Fibroblast of lung (primary cell): ENCODE results near the gene UBA7. TPM values are rescaled to one million over a fixed set of nuclear protein-coding genes. Genes with fewer than 3 reads are reported as not detected.

ENCODE experiments used
- DNase-seq, 2 donors: peaks; one replicate each; pipeline versions ENCODE4 v3.0.0 to v3.0.0-alpha.2; 2010; ENCODE audit warnings: low read depth in 2 of 2
- H2AFZ ChIP-seq: 2 replicates; pipeline ENCODE4 v1.5.1; 2012; ENCODE audit warnings: low read length, control low read depth, inconsistent platforms
- H3K27ac ChIP-seq: 2 replicates; pipeline ENCODE4 v1.5.1; 2011; ENCODE audit warnings: low read length, control low read depth; ENCODE audit not compliant: insufficient read depth
- H3K27me3 ChIP-seq: 2 replicates; pipeline ENCODE4 v1.5.1; 2011; ENCODE audit warnings: mild to moderate bottlenecking, low read length; ENCODE audit not compliant: control insufficient read depth, insufficient read depth
- H3K36me3 ChIP-seq: 2 replicates; pipeline ENCODE4 v1.5.1; 2011; ENCODE audit warnings: low read length; ENCODE audit not compliant: control insufficient read depth, insufficient read depth
- H3K4me1 ChIP-seq: 2 replicates; pipeline ENCODE4 v1.5.1; 2011; ENCODE audit warnings: low read length; ENCODE audit not compliant: control insufficient read depth, insufficient read depth; ENCODE audit errors: extremely low read depth
- H3K4me2 ChIP-seq: 2 replicates; pipeline ENCODE4 v1.5.1; 2011; ENCODE audit warnings: low read length, control low read depth; ENCODE audit not compliant: insufficient read depth; ENCODE audit errors: extremely low read depth
- H3K4me3 ChIP-seq, 4 experiments: fragments of 200-600 bp in 1 of 4; sonication (generic) in 1 of 4; replicated peaks in 1 of 4; 2 replicates each; pipeline ENCODE4 v1.5.1; 2011 to 2016; ENCODE audit warnings: low read length in 4 of 4, low read depth in 3 of 4, mild to moderate bottlenecking in 3 of 4, control low read depth in 2 of 4, inconsistent platforms in 1 of 4, mixed read lengths in 1 of 4; ENCODE audit not compliant: insufficient read depth in 1 of 4; ENCODE audit errors: control extremely low read depth in 1 of 4
- H3K79me2 ChIP-seq: 2 replicates; pipeline ENCODE4 v1.5.1; 2012; ENCODE audit warnings: mild to moderate bottlenecking, low read length, inconsistent platforms; ENCODE audit not compliant: control insufficient read depth, insufficient read depth
- H3K9ac ChIP-seq: 2 replicates; pipeline ENCODE4 v1.5.1; 2011; ENCODE audit warnings: mild to moderate bottlenecking, low read length, control low read depth; ENCODE audit not compliant: insufficient read depth
- H3K9me3 ChIP-seq: 2 replicates; pipeline ENCODE4 v1.5.1; 2012; ENCODE audit warnings: low read depth, low read length; ENCODE audit not compliant: control insufficient read depth, insufficient read depth
- H4K20me1 ChIP-seq: 2 replicates; pipeline ENCODE4 v1.5.1; 2011; ENCODE audit warnings: low read length; ENCODE audit not compliant: control insufficient read depth, insufficient read depth; ENCODE audit errors: extremely low read depth
- CTCF ChIP-seq, 2 donors: IDR thresholded peaks in 1 of 2; conservative IDR thresholded peaks in 1 of 2; 1 replicate in 1 of 2; 2 replicates in 1 of 2; pipeline ENCODE4 v1.5.1; 2011 to 2012; ENCODE audit warnings: low read length in 2 of 2, control low read depth in 1 of 2, inconsistent platforms in 1 of 2, low read depth in 1 of 2, mild to moderate bottlenecking in 1 of 2
- EZH2 ChIP-seq: IDR thresholded peaks from 2 replicates; pipeline ENCODE4 v1.5.1; 2012; ENCODE audit warnings: low read length, control low read depth, mild to moderate bottlenecking; ENCODE audit errors: missing control alignments
- polyA plus RNA-seq, 2 donors: library from polyadenylated mRNA; depleted of rRNA in 1 of 2; stranded (reverse) in 1 of 2; unstranded in 1 of 2; fragments of >200 nt; gene quantifications; 2 replicates each; pipeline ENCODE4 v1.2.1, GENCODE V29; 2011 to 2012; ENCODE audit warnings: missing spikeins in 1 of 2
- total RNA-seq: library from RNA; depleted of rRNA; stranded (reverse); fragments of >200 nt; gene quantifications from 2 replicates; pipeline ENCODE4 v1.2.1, GENCODE V29; 2014

Gene UBA7
- total and polyA plus RNA-seq, 2 donors (not counting 1 experiment from before 2014, with no cell fraction given): 33.7 to 57.1 TPM

- peaks cover 3% of the 10 kb centered on the region for H3K4me1 ChIP-seq
- H3K27me3 ChIP-seq: no peaks in the 10 kb centered on the region
- TF ChIP-seq EZH2 (no peak), CTCF (conservative IDR thresholded peaks at IDR 0.05 in 1 of 2, IDR thresholded peaks at IDR 0.05 in 1 of 2; ENCODE audit: low read depth in 1 of 2, low read length in 2 of 2) (no peak)
- no peaks in the 10 kb centered on the region for H3K79me2 ChIP-seq
- H2AFZ ChIP-seq: no peak overlapping the region
- H3K4me3 ChIP-seq: no peak overlapping the region
- no peaks in the 10 kb centered on the region for H3K36me3 ChIP-seq
- no peak overlapping the region for H3K4me2 ChIP-seq
- H3K9ac ChIP-seq: no peak overlapping the region
- H4K20me1 ChIP-seq: no peaks in the 10 kb centered on the region
- no peak for DNase-seq
- H3K9me3 ChIP-seq: no peaks in the 10 kb centered on the region
- no peak overlapping the region for H3K27ac ChIP-seq
Observed at GRCh38 chr3:49794431-49794830, 19.3 kb downstream of the UBA7 start.

GRCh38 chr3:49793486-49794085 is 20.2 kb downstream of the UBA7 start:
- Histone ChIP-seq H3K27ac (no peak overlapping the region), H3K79me2 (no peaks in the 10 kb centered on the region), H3K36me3 (no peaks in the 10 kb centered on the region), H3K9ac (no peak overlapping the region), H2AFZ (no peak overlapping the region), H4K20me1 (no peaks in the 10 kb centered on the region), H3K4me3 (no peak overlapping the region), H3K9me3 (no peaks in the 10 kb centered on the region), H3K4me1 (no peaks in the 10 kb centered on the region), H3K27me3 (no peaks in the 10 kb centered on the region), H3K4me2 (no peak overlapping the region)
- no peak for DNase-seq
- TF ChIP-seq CTCF (conservative IDR thresholded peaks at IDR 0.05 in 1 of 2, IDR thresholded peaks at IDR 0.05 in 1 of 2; ENCODE audit: low read depth in 1 of 2, low read length in 2 of 2) (no peak), EZH2 (no peak)

- H3K27ac ChIP-seq: no peak overlapping the region
- no peak overlapping the region for H2AFZ ChIP-seq
- H3K9ac ChIP-seq: no peak overlapping the region
- TF ChIP-seq CTCF (conservative IDR thresholded peaks at IDR 0.05 in 1 of 2, IDR thresholded peaks at IDR 0.05 in 1 of 2; ENCODE audit: low read depth in 1 of 2, low read length in 2 of 2): no peak
- TF ChIP-seq EZH2: no peak
- DNase-seq: no peak
- no peaks in the 10 kb centered on the region for H3K9me3 ChIP-seq
- no peak overlapping the region for H3K4me2 ChIP-seq
- no peaks in the 10 kb centered on the region for H3K27me3 ChIP-seq
- no peaks in the 10 kb centered on the region for H4K20me1 ChIP-seq
- H3K4me1 ChIP-seq: no peaks in the 10 kb centered on the region
- H3K36me3 ChIP-seq: no peaks in the 10 kb centered on the region
- no peak overlapping the region for H3K4me3 ChIP-seq
- H3K79me2 ChIP-seq: no peaks in the 10 kb centered on the region
Observed at GRCh38 chr3:49792371-49793150, 21.2 kb downstream of the UBA7 start.
